Activated CD4-positive, alpha-beta memory T cell treated with anti-CD3 and anti-CD28 coated beads, Interleukin-2, amount 10 ng/mL, durations not matched to agents 7 days and 5 days (primary cell): ENCODE data around the gene ZNF775. TPM values are rescaled to one million over a fixed set of nuclear protein-coding genes. Genes with fewer than 3 reads are reported as not detected.

Experiments
- CTCF ChIA-PET: fragments of 350-600 bp; sonication (Branson Sonifier 250); formaldehyde crosslinking; loops from one replicate; lab custom pipeline; 2021; ENCODE audit warnings: antibody characterized with exemption, inconsistent platforms; lab: Charles Lee
- POLR2A ChIA-PET: fragments of 350-600 bp; sonication (Branson Sonifier 250); formaldehyde crosslinking; loops from one replicate; lab custom pipeline; 2021; ENCODE audit warnings: antibody characterized with exemption; lab: Charles Lee
- DNase-seq: peaks from one replicate; pipeline ENCODE4 v3.0.0-alpha.2; 2020
- H3K27ac Mint-ChIP-seq: one replicate; pipeline ENCODE4 v1.8.0; 2021; ENCODE audit warnings: mild to moderate bottlenecking, mixed read lengths
- H3K27me3 Mint-ChIP-seq: one replicate; pipeline ENCODE4 v1.8.0; 2021; ENCODE audit warnings: mixed read lengths
- H3K36me3 Mint-ChIP-seq: one replicate; pipeline ENCODE4 v1.8.0; 2021; ENCODE audit warnings: low read depth, mixed read lengths
- H3K4me1 Mint-ChIP-seq: one replicate; pipeline ENCODE4 v1.8.0; 2021; ENCODE audit warnings: mixed read lengths
- H3K4me3 Mint-ChIP-seq: one replicate; pipeline ENCODE4 v1.8.0; 2021; ENCODE audit warnings: mild to moderate bottlenecking, mixed read lengths
- H3K9me3 Mint-ChIP-seq: one replicate; pipeline ENCODE4 v1.8.0; 2021; ENCODE audit warnings: mixed read lengths
- total RNA-seq, 2 experiments: library from RNA; stranded (reverse); gene quantifications; one replicate each; pipeline ENCODE4 v1.2.3, GENCODE V29; 2021

ZNF775 gene
- total RNA-seq, 2 experiments from 2014 or later, result 6.4 to 7.1 TPM

GRCh38 chr7:150373049-150373801, 5.9 kb upstream of the ZNF775 start:
- Mint-ChIP-seq H3K36me3 (peaks cover 16% of the 10 kb centered on the region), H3K4me1 (peaks cover 53% of the 10 kb centered on the region), H3K27ac (no peak overlapping the region), H3K9me3 (no peaks in the 10 kb centered on the region), H3K4me3 (no peak overlapping the region), H3K27me3 (no peaks in the 10 kb centered on the region)
- no peak for DNase-seq
- CTCF ChIA-PET, result interaction anchor here (0.6 kb wide), 1 partner anchor 19 kb away, joined by 7 read pairs; no protein-coding TSS in a partner anchor
- POLR2A ChIA-PET, result no interaction called here

- Mint-ChIP-seq H3K36me3 (peaks cover 16% of the 10 kb centered on the region), H3K9me3 (no peaks in the 10 kb centered on the region), H3K4me1 (peaks cover 53% of the 10 kb centered on the region), H3K27me3 (no peaks in the 10 kb centered on the region), H3K27ac (no peak overlapping the region), H3K4me3 (no peak overlapping the region)
- ChIA-PET CTCF (interaction anchor here (1.5 kb wide), 1 partner anchor 11 kb away, joined by 3 read pairs; no protein-coding TSS in a partner anchor), POLR2A (no interaction called here)
- no peak for DNase-seq
These were observed 5.1 kb upstream of the ZNF775 start for GRCh38 chr7:150374026-150374425.

- H3K36me3 Mint-ChIP-seq, result peaks cover 16% of the 10 kb centered on the region
- H3K4me3 Mint-ChIP-seq, result no peak overlapping the region
- no peaks in the 10 kb centered on the region for H3K27me3 Mint-ChIP-seq
- H3K9me3 Mint-ChIP-seq, result no peaks in the 10 kb centered on the region
- H3K27ac Mint-ChIP-seq, result no peak overlapping the region
- CTCF ChIA-PET, result interaction anchor here (1.0 to 1.5 kb wide), 2 partner anchors 12 to 20 kb away, joined by 3 read pairs; no protein-coding TSS in a partner anchor
- H3K4me1 Mint-ChIP-seq, result peaks cover 49% of the 10 kb centered on the region
- no peak for DNase-seq
- POLR2A ChIA-PET, result no interaction called here
These were observed 4.7 kb upstream of the ZNF775 start for GRCh38 chr7:150374472-150374871.

DNA sequence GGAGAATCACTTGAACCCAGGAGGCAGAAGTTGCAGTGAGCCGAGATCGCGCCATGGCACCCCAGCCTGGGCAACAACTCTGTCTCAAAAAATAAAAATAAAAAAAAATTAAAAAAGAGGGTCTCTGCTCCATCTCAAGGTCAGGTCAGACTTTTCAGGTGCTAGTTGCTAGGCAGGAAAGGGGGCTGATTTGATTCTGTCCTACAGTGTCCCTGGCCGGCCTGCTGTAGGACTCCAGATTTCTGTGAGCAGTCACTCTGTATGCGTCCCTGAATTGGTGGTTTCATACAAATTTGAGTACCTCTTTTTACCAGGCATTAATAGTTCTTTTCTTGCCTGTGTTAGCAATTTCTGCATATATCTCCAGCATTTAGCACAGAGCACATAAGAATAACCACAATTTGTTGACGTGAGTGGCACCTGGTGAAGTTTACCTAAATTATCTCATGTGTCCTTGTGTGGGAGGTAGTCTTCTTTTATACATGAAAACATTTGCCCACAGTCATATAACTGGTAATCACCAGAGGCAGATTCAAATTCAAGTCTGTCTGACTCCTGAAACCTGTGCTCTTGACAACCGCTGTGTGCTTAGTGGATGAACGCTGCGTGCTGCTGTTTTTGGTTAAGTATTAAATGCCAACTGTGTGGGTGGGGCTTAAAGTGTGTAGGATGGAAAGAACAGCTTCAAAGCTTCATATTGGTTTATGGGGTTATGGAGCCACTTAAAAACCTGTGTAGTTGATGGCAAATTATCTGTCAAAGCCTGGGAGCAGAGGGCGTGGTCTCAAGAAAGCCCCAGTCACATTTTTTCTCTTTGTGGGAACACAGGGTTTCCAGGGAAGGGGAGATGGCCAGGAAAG, 3.2 kb upstream of the ZNF775 start:
- H3K4me1 Mint-ChIP-seq, result peaks cover 49% of the 10 kb centered on the region
- H3K9me3 Mint-ChIP-seq, result no peaks in the 10 kb centered on the region
- no peak overlapping the region for H3K4me3 Mint-ChIP-seq
- ChIA-PET POLR2A (interaction anchor here (3.1 kb wide), 1 partner anchor 8 kb away, joined by 47 read pairs; the partner anchor contains the start of gene REPIN1), CTCF (interaction anchor here (0.9 to 1.5 kb wide), 3 partner anchors 10 to 21 kb away, joined by 3 to 4 read pairs (median 3); no protein-coding TSS in a partner anchor)
- no peaks in the 10 kb centered on the region for H3K27me3 Mint-ChIP-seq
- H3K27ac Mint-ChIP-seq, result peak overlapping the region; percentile 56
- peaks cover 11% of the 10 kb centered on the region for H3K36me3 Mint-ChIP-seq
- DNase-seq, result no peak

DNA sequence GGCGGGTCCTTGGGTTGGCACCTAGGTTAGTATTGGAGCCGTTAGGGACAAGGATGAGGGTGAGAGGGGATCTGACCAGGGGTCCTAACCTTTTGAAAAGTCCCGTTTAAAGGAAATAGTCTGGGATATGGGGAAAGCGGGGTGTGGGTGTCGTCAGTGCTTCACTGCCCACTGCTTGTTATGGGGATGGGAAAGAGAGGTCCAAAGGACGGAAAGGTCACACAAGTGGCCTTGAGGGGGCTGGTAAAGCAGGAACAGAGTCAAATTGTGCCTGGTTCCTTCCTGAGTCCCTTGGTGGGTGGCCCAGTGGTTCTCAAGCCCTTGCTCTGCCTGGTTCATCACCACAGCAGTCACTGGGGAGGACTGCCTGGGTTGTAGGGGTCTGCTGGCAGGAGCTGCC, 2.6 kb upstream of the ZNF775 start:
- no peak overlapping the region for H3K4me3 Mint-ChIP-seq
- DNase-seq, result no peak
- POLR2A ChIA-PET, result interaction anchor here (2.7 to 3.1 kb wide), 2 partner anchors 8 to 27 kb away, joined by 14 to 47 read pairs; partner anchors contain the start of gene REPIN1

DNA sequence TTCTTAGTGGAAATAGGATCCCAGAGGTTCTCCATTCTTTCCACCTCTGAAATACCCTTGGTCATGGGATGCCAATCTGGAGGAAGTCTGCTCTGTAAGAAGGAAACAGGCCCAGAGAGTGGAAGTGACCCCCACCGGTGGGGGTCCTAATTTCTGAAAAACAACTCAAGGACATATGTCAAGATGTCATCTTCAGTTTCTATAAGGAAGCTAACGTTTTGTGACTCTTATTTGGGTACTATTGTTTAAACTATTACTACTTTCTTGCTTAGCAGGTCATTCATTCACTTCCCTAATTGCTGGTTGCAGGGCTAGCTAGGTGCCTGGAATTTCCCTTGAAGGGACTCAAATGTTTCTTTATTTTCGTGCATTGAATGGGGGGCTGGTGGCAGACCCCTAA, 1.9 kb upstream of the ZNF775 start:
- POLR2A ChIA-PET, result interaction anchor here (1.4 to 3.1 kb wide), 4 partner anchors 9 to 29 kb away, joined by 3 to 47 read pairs (median 20); partner anchors contain the start of gene REPIN1
- no peak overlapping the region for H3K27ac Mint-ChIP-seq
- no peaks in the 10 kb centered on the region for H3K9me3 Mint-ChIP-seq
- H3K36me3 Mint-ChIP-seq, result peaks cover 11% of the 10 kb centered on the region
- H3K27me3 Mint-ChIP-seq, result no peaks in the 10 kb centered on the region
- CTCF ChIA-PET, result interaction anchor here (0.8 to 1.9 kb wide), 4 partner anchors 9 to 56 kb away, joined by 3 to 9 read pairs (median 4); no protein-coding TSS in a partner anchor
- H3K4me1 Mint-ChIP-seq, result peaks cover 51% of the 10 kb centered on the region
- no peak overlapping the region for H3K4me3 Mint-ChIP-seq
- no peak for DNase-seq

More for the DNA sequence above, 2.6 kb upstream of the ZNF775 start:
- Mint-ChIP-seq H3K36me3 (peaks cover 11% of the 10 kb centered on the region), H3K27ac (no peak overlapping the region), H3K4me1 (peaks cover 51% of the 10 kb centered on the region), H3K9me3 (no peaks in the 10 kb centered on the region), H3K27me3 (no peaks in the 10 kb centered on the region)
- CTCF ChIA-PET, result no interaction called here

DNA sequence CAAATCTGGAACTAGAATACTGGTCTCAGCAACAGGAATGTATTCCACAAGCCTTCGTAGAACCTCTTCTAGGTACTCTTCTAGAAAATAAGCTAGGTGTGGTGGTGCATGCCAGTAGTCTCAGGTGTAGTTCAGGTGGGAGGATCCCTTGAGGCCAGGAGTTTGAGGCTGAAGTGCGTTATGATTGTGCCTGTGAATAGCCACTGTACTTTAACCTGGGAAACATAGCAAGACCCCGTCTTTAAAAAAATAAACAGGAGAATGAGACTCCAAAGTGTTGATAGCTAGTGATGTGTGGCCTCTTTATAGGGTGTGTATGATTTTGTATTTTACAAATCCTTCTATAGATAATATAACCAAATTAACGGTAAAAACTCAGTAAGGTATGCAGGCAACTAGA, 1.5 kb upstream of the ZNF775 start:
- Mint-ChIP-seq H3K9me3 (no peaks in the 10 kb centered on the region), H3K36me3 (peaks cover 8% of the 10 kb centered on the region)
- CTCF ChIA-PET, result interaction anchor here (0.8 to 1.9 kb wide), 6 partner anchors 8 to 56 kb away, joined by 3 to 9 read pairs (median 4); a partner anchor contains a TSS

GRCh38 chr7:150378115-150378852, 846 bp upstream of the ZNF775 start:
- no peaks in the 10 kb centered on the region for H3K9me3 Mint-ChIP-seq
- no peaks in the 10 kb centered on the region for H3K27me3 Mint-ChIP-seq
- POLR2A ChIA-PET, result interaction anchor here (0.7 to 3.1 kb wide), 8 partner anchors 10 to 71 kb away, joined by 3 to 47 read pairs (median 4); partner anchors contain the start of gene REPIN1
- DNase-seq, result peak; percentile 62
- H3K36me3 Mint-ChIP-seq, result peaks cover 3% of the 10 kb centered on the region
- H3K4me3 Mint-ChIP-seq, result peak overlapping the region; percentile 77
- peak overlapping the region; percentile 72 for H3K27ac Mint-ChIP-seq
- CTCF ChIA-PET, result interaction anchor here (1.0 to 1.9 kb wide), 6 partner anchors 8 to 29 kb away, joined by 3 to 9 read pairs (median 4); a partner anchor contains a TSS
- H3K4me1 Mint-ChIP-seq, result peaks cover 54% of the 10 kb centered on the region

More for the DNA sequence above, 1.5 kb upstream of the ZNF775 start:
- no peak for DNase-seq
- no peaks in the 10 kb centered on the region for H3K27me3 Mint-ChIP-seq
- POLR2A ChIA-PET, result interaction anchor here (1.2 to 3.1 kb wide), 5 partner anchors 9 to 29 kb away, joined by 3 to 47 read pairs (median 14); partner anchors contain the start of gene REPIN1
- peak overlapping the region; percentile 72 for H3K27ac Mint-ChIP-seq
- H3K4me1 Mint-ChIP-seq, result peaks cover 54% of the 10 kb centered on the region
- peak overlapping the region; percentile 77 for H3K4me3 Mint-ChIP-seq

DNA sequence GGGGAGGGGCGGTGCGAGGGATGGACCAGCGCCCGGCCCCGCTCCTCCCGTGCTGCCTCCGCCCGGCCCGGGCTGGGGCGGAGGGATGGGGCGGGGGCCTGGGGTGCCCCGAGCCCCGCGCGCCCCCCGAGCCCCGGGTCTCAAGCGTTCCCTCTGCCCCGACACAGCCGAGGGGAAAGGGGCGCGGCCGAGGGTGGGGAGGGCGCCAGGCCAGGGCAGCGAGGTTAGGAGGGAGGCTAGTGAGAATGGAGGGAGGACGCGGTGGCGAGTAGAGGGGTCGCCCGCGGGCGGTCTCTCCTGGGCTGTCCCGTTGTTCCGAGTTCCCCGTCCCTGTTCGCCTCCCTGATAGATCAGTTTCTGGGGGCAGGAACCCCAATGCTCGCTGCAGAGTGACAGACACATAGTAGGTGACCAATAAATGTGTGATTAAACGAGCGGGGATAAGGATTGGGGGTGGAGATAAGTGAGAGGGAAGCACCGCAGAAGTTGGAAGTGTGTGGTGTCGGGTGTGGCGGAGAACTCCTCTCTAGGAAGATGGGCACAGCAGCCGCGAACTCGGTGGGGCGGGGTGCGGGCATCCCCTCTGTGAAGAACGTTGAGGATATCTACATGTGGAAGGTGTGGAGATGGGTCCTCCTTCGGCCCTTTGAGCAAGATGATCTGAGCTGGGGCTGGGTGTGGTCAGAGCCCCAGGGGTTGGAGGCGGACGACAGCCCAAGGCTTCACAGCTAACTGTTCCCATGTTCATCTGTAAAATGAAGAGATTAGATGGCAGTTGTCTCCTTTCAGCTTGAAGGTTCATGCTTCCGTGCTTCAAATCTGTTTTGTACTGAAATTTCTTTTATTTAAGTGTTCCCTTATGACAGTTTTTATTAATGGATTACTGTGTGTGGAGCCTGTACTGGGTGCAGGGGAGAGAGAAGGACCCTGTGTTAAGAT, 580 bp downstream of the ZNF775 start:
- H3K4me1 Mint-ChIP-seq, result peaks cover 46% of the 10 kb centered on the region
- no peaks in the 10 kb centered on the region for H3K9me3 Mint-ChIP-seq
- H3K4me3 Mint-ChIP-seq, result peak overlapping the region; percentile 80
- H3K36me3 Mint-ChIP-seq, result no peaks in the 10 kb centered on the region
- CTCF ChIA-PET, result interaction anchor here (1.0 to 1.8 kb wide), 5 partner anchors 24 to 376 kb away, joined by 3 to 6 read pairs (median 4); a partner anchor contains a TSS
- DNase-seq, result no peak
- peak overlapping the region; percentile 32 for H3K27ac Mint-ChIP-seq
- H3K27me3 Mint-ChIP-seq, result no peaks in the 10 kb centered on the region
- POLR2A ChIA-PET, result interaction anchor here (1.0 to 3.1 kb wide), 6 partner anchors 11 to 27 kb away, joined by 4 to 47 read pairs (median 14); partner anchors contain the start of gene REPIN1

GRCh38 chr7:150380463-150380862, 1.3 kb downstream of the ZNF775 start:
- peaks cover 43% of the 10 kb centered on the region for H3K4me1 Mint-ChIP-seq
- no peaks in the 10 kb centered on the region for H3K27me3 Mint-ChIP-seq
- H3K27ac Mint-ChIP-seq, result no peak overlapping the region
- H3K36me3 Mint-ChIP-seq, result no peaks in the 10 kb centered on the region
- H3K4me3 Mint-ChIP-seq, result peak overlapping the region; percentile 80
- ChIA-PET POLR2A (interaction anchor here (1.0 to 1.8 kb wide), 2 partner anchors 12 to 26 kb away, joined by 5 to 14 read pairs; partner anchors contain the start of gene REPIN1), CTCF (interaction anchor here (1.0 to 1.5 kb wide), 3 partner anchors 25 to 375 kb away, joined by 3 to 5 read pairs (median 3); no protein-coding TSS in a partner anchor)
- DNase-seq, result no peak
- H3K9me3 Mint-ChIP-seq, result no peaks in the 10 kb centered on the region

- no peaks in the 10 kb centered on the region for H3K36me3 Mint-ChIP-seq
- H3K9me3 Mint-ChIP-seq, result no peaks in the 10 kb centered on the region
- no peak for DNase-seq
- ChIA-PET CTCF (interaction anchor here (1.2 to 1.5 kb wide), 2 partner anchors 26 kb away, joined by 3 to 5 read pairs; no protein-coding TSS in a partner anchor), POLR2A (interaction anchor here (1.8 kb wide), 1 partner anchor 26 kb away, joined by 14 read pairs; a partner anchor contains a TSS)
- no peaks in the 10 kb centered on the region for H3K27me3 Mint-ChIP-seq
- H3K4me3 Mint-ChIP-seq, result peak overlapping the region; percentile 30
- H3K27ac Mint-ChIP-seq, result no peak overlapping the region
- H3K4me1 Mint-ChIP-seq, result peaks cover 38% of the 10 kb centered on the region
These were observed 2.0 kb downstream of the ZNF775 start for GRCh38 chr7:150381096-150381495.
